ENCODE data around the gene FGD3. TPM values are rescaled to one million over a fixed set of nuclear protein-coding genes. Genes with fewer than 3 reads are reported as not detected.
"Not testable (repeated sequence)": the region's sequence is repeated elsewhere in the genome, so short reads cannot be mapped to it uniquely, and the experiment has no call there.

FGD3 gene
- total RNA-seq, 1 experiment from 2014 or later, result not detected

DNA sequence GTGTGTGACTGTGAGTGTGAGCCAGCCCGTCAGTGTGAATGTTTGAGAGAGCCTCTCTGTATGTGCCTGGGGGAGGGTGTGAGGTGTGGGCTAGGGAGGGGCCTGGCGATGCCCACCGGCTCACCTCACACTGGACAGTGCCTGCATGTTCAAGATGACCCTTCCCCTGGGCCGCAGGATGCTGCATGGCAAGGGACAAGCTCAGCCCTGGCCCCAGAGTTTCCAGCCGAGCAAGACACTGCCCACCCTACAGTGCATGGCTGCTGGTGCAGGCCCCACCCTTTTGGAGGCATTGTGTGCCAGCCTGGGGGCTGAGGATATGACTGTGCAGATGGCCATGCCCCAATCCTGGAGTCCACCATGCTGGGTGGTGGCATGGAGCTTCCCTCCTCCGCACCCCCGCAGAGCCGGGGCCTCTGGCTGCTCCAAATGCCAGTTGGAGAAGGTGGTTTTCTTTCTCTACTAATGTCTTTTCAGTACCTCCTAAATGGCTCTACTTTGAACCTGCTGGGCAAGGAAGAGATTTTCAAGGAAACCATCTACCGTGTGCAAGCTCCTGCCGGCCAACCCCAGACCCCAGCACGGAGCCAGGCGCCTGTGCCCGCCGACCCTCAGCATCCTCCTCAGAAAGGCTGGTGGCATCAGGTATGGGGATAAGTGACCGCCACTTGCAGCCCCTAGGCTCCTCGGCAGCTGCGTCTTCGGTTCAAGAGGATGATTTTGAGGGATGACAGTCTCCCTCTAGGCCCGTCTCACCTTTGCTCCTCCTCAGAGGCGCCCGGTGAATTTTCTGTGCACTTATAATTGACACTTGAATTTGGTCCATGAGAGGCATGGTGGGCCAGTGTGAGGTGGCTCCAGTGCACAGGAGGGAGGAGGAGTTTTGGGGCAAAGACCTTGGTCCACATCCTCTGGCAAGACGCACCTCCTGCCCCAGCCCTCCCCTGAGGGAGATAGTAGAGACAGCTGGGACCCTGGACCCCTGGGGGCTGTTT lies 27.7 kb downstream of the FGD3 start:
- DNase-seq (ENCODE audit: low spot score), result no peak

DNA sequence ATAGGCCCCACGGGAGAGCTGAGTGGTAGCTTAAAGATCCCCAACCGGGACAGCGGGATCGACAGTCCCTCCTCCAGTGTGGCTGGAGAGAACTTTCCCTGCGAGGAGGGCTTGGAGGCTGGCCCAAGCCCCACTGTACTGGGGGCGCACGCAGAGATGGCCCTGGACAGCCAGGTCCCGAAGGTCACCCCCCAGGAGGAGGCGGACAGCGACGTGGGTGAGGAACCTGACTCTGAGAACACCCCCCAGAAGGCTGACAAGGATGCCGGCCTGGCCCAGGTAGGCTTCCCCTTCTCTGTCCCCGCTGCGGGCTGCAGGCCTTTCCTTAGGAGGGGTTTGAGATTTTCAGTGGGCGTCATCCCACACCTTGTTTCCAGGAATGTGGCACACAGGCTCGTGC lies 29.1 kb downstream of the FGD3 start:
- no peak for DNase-seq (ENCODE audit: low spot score)

DNA sequence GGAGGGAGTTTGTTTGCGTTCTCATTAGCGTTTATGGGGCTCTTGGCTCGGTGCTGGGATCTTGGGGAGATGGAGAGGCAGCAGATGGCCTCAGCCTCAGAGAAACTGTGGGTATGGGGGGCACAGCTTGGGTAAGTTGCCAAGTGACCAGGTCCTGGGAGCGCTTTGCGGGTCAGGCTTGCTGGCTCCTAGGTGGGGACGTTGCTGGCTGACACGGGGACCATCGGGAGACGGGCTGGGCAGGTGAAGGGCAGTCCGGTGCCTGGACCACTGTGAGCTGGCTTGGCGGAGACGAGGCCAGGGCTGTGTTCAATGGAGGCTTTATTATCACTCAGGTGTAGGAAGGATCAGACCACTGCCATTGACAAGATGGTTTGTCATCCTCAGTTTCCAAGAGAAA lies 30.0 kb downstream of the FGD3 start:
- no peak for DNase-seq (ENCODE audit: low spot score)

DNA sequence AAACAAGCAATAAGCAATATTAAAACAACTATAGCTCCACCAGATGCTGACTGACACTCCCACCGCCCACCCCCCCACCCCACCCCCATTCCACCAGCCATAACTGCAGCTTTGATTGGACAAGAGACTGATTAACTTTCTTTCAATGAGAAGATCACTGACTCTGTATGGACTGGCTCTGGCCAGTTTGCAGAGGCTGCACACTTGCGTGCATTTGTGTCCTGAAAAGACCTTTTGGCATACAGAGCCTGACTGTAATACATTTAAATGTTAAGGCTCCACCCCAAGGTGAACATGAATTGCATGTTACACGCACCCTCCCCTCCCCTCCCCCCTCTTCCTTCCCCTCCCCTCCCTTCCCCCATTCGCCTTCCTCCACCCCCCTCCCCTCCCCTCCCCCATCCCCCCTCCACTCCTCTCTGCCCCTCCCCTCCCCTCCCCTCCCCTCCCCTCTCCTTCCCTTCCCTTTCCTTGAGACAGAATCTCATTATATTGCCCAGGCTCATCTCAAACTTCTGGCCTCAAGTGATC lies 31.1 kb downstream of the FGD3 start:
- DNase-seq (ENCODE audit: low spot score), result no peak

DNA sequence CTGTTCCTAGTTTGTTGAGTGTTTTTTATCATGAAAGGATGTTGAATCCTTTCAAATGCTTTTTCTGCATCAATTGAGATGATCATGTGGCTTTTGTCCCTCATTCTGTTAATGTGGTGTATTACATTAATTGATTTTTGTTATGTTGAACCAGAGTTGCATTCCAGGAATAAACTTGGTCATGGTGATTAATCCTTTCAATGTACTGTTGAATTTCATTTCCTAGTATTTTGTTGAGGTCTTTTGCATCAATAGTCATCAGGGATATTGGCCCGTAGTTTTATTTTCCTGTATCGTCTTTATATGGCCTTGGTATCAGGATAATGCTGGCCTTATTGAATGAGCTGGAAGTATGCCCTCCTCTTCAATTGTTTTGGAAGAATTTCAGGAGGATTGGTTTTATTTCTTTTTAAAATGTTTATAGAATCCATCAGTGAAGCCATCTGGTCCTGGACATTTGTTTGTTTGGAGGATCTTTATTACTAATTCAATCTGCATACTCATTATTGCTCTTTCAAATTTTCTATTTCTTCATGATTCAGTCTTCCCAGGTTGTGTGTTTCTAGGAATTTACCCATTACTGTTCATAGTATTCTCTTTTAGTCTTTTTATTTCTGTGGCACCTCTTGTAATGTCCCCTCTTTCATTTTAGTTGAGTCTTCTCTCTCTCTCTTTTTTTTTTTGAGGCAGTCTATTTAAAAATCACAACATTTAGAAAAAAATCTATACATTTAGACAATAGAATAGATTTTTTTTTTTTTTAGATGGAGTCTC lies 32.1 kb downstream of the FGD3 start:
- no peak for DNase-seq (ENCODE audit: low spot score)

DNA sequence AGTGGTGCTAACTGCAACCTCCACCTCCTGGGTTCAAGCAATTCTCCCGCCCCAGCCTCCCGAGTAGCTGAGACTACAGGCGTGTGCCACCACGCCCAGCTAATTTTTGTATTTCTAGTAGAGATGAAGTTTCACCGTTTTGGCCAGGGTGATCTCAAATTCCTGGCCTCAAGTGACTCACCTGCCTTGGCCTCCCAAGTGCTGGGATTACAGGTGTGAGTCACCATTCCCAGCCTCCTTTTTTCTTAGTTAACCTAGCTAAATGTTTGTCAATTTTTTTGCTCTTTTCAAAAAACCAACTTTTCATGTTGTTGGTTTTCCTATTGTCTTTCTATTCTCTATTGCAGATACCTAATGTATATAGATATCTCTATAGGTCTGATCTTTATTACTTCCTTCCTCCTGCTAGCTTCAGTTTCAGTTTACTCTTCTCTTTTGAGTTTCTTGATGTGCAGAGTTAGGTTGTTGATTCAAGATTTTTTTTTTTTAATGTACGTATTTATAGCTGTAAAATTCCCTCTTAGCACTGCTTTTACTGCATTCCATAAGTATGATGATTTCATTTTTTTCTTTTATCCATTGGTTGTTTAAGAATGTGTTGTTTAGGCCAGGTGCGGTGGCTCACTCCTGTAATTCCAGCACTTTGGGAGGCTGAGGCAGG lies 32.9 kb downstream of the FGD3 start:
- no peak for DNase-seq (ENCODE audit: low spot score)

DNA sequence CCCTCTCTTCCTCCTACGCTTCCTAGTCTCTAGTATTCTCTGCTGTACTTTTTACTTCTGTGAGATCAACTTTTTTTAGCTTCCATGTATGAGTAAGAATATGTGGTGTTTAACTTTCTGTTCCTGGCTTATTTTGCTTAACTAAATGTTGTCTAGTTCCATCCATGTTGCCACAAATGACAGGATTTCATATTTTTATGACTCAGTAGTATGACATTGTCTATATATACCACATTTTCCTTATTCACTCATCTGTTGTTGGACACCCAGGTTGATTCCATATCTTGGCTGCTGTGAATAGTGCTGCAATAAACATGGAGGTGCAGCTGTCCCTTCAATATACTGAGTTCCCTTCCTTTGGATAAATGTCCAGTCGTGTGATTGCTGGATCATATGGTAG lies 34.8 kb downstream of the FGD3 start:
- no peak for DNase-seq (ENCODE audit: low spot score)

DNA sequence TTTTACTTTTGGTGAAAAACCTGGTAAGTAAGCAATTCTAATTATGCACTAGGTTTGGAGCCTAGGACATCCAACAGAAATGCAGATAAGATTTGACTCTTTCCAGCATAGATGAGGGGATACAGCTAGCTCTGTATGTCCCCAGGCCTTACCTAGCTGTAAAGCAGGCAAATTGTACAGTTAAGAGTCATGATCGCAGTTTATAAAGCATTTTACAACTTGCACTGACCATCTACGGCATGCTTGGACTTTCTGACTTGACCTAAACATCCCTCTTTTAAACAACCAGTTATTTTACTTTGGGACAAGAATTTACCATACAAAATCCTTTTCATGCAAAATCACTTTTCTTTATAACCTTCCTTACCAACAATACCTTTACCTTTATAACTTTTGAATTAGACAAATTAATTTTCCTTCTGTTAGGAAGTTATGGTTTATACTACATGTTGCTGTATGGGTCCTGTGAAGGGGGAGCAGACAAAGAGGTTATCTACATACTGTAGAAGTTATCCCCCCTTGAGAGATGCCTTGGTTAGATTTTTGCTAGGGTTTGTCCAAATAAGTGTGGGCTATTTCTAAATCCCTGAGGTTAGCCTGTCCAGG lies 36.8 kb downstream of the FGD3 start:
- no peak for DNase-seq (ENCODE audit: low spot score)

DNA sequence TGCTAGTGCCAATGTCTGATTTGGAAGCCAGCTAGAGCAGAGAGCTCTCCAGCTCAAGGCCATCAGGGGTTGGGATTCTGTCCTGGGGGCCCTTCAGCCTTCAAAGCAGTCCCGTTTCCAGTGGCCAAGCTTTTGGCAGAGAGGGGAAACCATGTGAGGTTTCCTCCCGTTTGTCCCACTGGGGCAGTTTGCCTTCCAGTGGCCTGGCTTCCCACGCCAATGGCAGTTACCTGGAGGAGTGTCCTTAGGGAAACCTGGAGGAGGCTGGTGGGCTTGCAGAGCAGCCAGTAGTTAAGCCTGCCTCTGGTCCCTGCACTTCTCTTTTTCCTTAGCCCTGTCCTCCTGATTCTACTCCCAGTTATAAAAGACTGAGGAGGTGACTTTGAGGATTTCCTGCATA lies 37.7 kb downstream of the FGD3 start:
- DNase-seq (ENCODE audit: low spot score), result no peak

DNA sequence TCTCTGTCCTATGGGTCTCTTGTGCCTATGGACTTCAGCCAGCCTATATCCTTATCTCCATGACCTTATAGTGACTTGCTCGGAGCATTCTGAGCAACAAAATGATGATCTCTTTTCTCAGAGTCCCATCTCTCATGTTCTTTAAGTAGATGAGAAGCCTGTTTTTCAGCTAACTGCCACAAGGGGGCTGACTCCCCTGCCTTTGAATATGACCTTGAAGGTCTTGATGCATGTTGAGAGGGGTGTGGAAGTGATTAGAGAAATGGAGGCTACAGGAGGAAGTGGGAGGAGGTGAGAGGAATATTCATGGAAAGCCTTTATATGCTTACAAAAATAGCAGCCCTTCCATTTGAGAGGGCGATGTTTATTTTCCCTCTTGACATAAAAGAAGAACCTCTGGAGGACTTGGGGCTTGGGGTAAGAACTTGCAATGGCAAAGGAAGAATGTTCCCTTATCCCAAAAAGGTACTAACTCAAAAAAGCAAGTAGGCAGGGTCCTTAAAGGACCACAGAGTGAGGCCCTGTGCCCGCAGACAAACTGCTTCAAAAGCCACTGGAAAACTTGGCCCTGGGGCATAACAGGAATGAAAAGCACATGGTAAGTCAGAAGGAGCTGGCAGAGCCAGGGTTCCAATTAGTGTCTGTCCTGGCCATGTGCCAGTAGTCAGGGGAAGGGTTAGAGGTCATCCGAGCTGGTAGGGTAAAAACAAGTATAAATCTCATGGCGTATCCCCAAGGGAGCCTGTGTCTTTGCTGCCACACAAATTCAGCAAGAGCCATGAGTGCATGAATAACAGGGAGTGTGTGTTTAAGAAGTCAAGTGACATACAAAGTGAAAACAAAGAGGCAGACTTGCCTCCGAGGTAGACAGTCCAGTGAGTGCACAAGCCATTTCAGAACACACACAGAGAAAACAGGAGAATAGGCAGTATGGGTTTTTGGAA lies 39.1 kb downstream of the FGD3 start:
- DNase-seq (ENCODE audit: low spot score), result no peak

DNA sequence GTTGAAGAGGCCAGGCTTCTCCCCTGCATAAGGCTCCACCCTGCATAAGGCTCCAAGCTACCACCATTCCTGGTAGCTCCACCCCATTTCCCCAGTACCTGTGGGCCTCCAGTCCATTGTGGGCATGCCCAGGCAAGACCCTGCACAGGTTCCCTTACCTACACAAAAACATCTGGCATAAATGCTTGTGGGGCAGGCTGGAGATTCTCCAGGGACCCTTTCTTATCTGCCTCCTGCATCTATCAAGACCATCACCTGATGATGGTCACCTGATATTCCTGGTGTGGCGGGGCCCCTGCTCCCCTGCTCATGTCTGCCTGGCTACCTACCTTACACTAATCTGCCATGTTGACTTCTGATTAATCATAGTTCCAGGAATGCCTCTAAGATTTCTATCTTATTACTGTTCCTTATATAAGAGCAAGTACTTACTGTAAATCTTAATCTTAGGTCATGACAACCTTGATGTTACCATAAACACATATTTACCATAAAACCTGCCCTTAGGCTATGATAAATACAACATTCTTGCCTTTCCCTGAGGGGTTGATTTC lies 41.0 kb downstream of the FGD3 start:
- DNase-seq (ENCODE audit: low spot score), result no peak

DNA sequence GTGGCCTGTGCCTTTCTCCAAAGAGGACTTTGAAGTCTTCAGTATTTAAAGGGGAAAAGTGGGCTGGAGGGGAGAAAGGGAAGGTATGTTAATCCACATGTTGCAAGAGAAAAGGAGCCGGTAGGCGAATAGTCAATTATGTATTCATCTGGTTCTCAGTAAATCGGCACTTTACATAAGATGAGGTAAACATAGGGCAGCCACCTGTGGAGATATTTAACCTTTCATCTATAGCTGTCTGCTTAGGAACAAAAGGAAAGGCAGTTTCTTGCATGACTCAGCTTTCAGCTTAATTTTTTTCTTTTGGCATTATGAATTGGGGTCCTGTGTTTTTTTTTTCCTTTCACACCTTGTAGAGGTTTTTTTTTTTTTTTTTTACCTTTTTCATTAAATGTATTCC lies 42.2 kb downstream of the FGD3 start:
- DNase-seq (ENCODE audit: low spot score), result no peak

DNA sequence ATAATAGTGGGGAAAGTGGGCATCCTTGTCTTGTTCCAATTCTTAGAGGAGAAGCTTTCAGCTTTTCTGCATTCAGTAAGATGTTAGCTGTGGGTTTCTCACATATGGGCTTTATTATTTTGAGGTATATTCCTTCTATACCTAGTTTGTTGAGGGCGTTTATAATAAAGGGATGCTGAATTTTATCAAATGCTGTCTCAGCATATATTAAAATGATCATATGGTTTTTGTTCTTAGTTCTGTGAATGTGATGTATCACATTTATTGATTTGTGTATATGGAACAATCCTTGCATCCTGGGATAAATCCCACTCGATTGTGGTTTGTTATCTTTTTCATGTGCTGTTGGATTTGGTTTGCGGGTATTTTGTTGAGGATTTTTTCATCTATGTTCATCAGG lies 43.1 kb downstream of the FGD3 start:
- DNase-seq (ENCODE audit: low spot score), result no peak

DNA sequence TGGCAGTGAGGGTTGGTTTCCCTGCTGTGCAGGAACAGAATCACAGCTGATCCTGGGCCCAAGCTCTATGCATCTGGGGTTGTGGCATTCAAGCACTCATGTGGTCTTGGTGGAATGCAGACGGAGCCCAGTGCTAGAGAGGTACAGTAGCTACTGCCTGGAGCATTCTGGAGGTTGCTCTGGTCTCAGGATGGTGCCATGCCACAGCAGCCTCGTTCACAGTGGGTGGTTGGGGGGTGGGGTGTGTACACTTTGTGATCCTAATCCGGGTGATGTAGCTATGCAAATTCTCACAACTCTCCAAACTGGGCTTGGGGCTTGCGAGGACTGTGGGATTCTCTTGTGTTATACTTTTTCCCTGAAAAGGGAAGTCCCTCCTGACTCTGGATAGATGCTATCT lies 45.2 kb downstream of the FGD3 start:
- no peak for DNase-seq (ENCODE audit: low spot score)

DNA sequence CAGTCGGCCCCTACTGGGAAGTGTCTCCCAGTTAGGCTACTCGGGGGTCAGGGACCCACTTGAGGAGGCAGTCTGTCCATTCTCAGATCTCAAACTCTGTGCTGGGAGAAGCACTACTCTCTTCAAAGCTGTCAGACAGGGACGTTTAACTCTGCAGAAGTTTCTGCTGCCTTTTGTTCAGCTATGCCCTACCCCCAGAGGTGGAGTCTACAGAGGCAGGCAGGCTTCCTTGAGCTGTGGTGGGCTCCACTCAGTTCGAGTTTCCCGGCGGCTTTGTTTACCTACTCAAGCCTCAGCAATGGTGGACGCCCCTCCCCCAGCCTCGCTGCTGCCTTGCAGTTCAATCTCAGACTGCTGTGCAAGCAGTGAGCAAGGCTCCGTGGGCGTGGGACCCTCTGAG lies 51.5 kb downstream of the FGD3 start:
- not testable (repeated sequence) for DNase-seq (ENCODE audit: low spot score)

DNA sequence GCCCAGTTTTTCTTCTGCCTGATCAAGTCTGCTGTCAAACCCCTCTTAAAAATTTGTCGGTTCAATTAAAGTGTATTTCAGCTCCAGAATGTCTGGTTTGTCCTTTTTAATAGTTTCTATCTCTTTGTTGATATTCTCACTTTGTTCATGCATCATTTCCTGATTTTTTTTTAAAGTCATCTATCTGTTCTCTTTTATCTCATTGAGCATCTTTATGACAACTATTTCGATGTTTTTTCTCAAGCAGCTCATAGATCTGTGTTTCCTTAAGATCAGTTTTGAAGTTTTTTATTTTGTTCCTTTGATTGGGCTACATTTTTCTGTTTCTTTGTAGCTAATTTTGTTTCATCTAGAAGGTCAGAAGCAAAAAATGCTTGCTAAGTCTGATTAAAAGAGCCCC lies 53.7 kb downstream of the FGD3 start:
- no peak for DNase-seq (ENCODE audit: low spot score)

DNA sequence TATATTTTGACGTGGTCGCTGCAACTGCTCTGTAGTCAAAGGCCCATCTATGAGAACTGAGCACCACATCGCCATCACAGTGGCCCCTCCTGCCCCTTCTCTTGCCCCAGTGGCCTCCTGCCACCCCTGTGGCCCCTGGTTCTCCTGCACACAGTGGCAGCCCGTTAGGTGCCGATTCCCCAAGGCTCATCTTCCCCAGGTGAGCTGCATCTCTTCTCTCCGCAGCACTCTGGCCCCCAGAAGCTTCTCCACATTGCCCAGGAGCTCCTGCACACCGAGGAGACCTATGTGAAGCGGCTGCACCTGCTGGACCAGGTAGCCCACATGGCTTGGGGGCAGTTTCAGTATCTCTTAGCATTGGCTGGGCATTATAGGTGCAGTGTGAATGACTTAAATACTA lies 55.4 kb downstream of the FGD3 start:
- DNase-seq (ENCODE audit: low spot score), result no peak

DNA sequence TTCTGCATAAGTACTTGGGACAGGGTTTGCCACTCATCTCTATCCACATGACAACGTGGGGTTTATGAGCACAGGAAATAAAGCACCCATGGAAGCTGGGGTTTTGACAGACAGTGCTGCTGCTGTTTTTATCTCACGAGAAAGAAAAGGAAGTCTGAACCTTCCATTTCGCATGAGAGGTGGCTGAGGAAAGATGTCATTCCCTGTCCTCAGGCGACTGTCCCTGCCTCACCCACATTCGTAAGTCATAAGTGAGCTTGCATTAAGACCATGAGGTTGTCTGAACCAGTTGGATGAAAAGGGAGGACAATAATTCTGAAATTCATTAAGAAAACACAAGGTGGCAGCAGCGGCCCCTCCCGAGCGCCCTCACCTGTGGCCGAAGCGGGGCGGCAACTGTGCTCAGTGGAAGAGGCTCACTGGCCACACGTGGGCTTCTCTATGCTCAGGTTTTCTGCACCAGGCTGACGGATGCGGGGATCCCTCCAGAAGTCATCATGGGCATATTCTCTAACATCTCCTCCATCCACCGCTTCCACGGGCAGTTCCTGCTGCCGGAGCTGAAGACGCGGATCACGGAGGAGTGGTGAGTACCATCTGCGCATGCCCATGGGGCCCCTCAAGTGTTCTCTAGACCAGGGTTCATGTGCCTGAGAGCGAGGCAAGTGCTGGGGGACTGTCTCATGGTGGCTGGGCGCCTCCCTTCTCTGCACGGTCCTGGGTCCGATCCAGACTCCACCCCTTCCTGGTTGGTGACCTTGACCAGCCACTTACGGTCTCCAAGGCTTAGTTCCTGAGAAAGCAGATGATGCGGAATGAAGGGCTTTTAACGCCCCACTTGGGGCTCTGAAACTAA lies 56.5 kb downstream of the FGD3 start:
- peak; percentile 27 for DNase-seq (ENCODE audit: low spot score)

DNA sequence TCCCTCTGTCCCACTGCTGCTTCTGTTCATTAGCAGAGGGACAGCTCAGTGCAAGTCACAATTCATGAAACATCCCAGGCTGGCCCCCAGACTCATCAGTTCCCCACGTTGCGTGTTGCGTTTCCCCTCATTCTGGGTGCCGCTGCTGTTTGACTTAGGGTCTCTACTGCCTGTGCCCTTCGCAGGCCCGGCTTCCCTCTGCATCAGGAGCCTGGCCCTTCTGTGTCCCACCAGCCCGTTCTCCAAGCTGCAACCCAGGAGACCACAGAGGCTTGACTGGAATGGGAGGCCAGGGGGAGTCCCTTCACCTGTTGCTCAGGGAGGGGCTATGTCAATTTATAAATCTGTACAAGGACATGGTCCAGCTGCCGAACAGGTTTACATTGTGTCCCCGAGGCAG lies 57.2 kb downstream of the FGD3 start:
- no peak for DNase-seq (ENCODE audit: low spot score)
